Tibial artery (tissue), 4 donors: Measurements from ENCODE around the gene BCR.

Source experiments
- DNase-seq, 2 donors: peaks; one replicate each; pipeline ENCODE4 v3.0.0-alpha.2; 2019
- H3K27ac ChIP-seq, 2 donors: fragments of 200-600 bp; sonication (generic) in 1 of 2; 1 replicate in 1 of 2; 2 replicates in 1 of 2; pipeline ENCODE4 v1.5.1; 2018 to 2019; ENCODE audit warnings: mild to moderate bottlenecking in 1 of 2
- H3K27me3 ChIP-seq, 2 donors: fragments of 200-600 bp; sonication (generic) in 1 of 2; one replicate each; pipeline versions ENCODE4 v1.5.1 to v1.6.0; 2016 to 2019
- H3K36me3 ChIP-seq, 3 donors: fragments of 200-600 bp; sonication (generic) in 2 of 3; one replicate each; pipeline ENCODE4 v1.5.1; 2016 to 2019; ENCODE audit warnings: mild to moderate bottlenecking in 2 of 3
- H3K4me1 ChIP-seq, 4 donors: fragments of 200-600 bp; sonication (generic) in 2 of 4; 1 replicate in 3 of 4; 2 replicates in 1 of 4; pipeline ENCODE4 v1.5.1; 2016 to 2019
- H3K4me3 ChIP-seq, 2 donors: fragments of 200-600 bp; sonication (generic) in 1 of 2; 1 replicate in 1 of 2; 2 replicates in 1 of 2; pipeline ENCODE4 v1.5.1; 2018 to 2019; ENCODE audit warnings: mild to moderate bottlenecking in 2 of 2
- H3K9me3 ChIP-seq, 3 donors: fragments of 200-600 bp; sonication (generic) in 1 of 3; one replicate each; pipeline ENCODE4 v1.5.1; 2016 to 2019
- intact Hi-C: fragments of 100-400 bp; cut with DNase I; formaldehyde crosslinking; loops from one replicate; pipeline ENCODE4 v1.15.0; 2023; ENCODE audit warnings: low total_unique reads
- TF ChIP-seq, protein P1 (sequence below), 2 experiments: fragments of 200-600 bp in 1 of 2; fragments of 450-650 bp in 1 of 2; IDR thresholded peaks; one replicate each; pipeline ENCODE4 v1.5.1; 2017 to 2019; ENCODE audit warnings: antibody characterized with exemption in 2 of 2, mild to moderate bottlenecking in 1 of 2, moderate library complexity in 1 of 2

The BCR gene

DNA sequence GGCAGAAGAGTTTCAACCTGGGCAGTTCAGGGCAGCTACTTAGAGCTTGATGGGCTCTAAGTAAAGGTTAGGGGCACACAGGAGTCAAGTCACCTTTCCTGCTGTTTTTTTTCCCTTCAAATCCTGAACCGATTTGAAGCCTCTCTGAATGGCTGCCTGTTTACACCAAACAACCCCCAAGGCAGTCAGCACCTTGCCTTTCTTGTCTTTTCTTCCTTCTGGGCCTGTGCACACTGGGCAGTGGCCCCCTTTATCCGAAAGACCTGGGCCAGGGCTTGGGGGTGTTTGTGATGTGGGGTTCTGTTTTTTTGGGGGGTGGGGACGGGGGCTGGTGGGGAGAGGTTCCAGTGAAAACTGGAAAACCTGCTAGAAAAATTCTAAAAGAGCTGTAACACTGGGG is 42.8 kb upstream of the BCR start:
- DNase-seq: no peak
- H3K27me3 ChIP-seq: no peaks in the 10 kb centered on the region
- TF ChIP-seq, protein P1, sequence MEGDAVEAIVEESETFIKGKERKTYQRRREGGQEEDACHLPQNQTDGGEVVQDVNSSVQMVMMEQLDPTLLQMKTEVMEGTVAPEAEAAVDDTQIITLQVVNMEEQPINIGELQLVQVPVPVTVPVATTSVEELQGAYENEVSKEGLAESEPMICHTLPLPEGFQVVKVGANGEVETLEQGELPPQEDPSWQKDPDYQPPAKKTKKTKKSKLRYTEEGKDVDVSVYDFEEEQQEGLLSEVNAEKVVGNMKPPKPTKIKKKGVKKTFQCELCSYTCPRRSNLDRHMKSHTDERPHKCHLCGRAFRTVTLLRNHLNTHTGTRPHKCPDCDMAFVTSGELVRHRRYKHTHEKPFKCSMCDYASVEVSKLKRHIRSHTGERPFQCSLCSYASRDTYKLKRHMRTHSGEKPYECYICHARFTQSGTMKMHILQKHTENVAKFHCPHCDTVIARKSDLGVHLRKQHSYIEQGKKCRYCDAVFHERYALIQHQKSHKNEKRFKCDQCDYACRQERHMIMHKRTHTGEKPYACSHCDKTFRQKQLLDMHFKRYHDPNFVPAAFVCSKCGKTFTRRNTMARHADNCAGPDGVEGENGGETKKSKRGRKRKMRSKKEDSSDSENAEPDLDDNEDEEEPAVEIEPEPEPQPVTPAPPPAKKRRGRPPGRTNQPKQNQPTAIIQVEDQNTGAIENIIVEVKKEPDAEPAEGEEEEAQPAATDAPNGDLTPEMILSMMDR (IDR thresholded peaks at IDR 0.05): no peak
- H3K27ac ChIP-seq: no peak overlapping the region
- no peaks in the 10 kb centered on the region for H3K9me3 ChIP-seq
- intact Hi-C loops: no loop called here
- H3K4me3 ChIP-seq: no peak overlapping the region
- H3K36me3 ChIP-seq: no peaks in the 10 kb centered on the region
- peaks cover 0 to 13% (median 5%) of the 10 kb centered on the region in 4 donors for H3K4me1 ChIP-seq

DNA sequence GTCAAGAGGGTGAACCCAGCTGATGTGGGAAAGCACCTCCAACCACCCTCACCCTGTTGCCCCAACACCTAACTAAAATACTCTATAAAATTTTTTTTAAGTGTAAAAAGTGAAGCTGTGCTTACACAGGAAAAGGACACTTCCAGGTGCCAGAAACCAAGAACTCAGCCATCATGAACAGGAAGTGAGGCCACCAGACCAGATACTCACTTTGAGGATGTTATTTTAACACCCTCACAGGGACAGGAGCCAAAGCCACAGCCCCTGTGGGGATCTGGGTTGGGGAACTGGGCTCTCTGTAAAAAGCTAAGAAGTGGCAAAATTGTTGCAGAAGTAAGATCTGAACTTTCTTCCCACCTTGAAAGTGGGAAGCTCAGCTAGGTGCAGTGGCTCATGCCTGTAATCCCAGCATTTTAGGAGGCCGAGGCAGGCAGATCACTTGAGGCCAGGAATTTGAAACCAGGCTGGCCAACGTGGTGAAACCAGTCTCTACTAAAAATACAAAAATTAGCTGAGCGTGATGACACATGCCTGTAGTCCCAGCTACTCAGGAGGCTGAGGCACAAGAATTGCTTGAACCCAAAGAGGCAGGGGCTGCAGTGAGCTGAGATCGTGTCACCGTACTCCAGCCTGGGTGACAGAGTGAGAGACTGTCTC is 42.3 kb upstream of the BCR start:
- H3K4me1 ChIP-seq: peaks cover 0 to 14% (median 6%) of the 10 kb centered on the region in 4 donors
- DNase-seq: no peak
- intact Hi-C loops: no loop called here
- H3K27ac ChIP-seq: no peak overlapping the region
- no peaks in the 10 kb centered on the region for H3K27me3 ChIP-seq
- no peak overlapping the region for H3K4me3 ChIP-seq
- TF ChIP-seq, protein P1 (IDR thresholded peaks at IDR 0.05): no peak
- no peaks in the 10 kb centered on the region for H3K9me3 ChIP-seq
- no peaks in the 10 kb centered on the region for H3K36me3 ChIP-seq

DNA sequence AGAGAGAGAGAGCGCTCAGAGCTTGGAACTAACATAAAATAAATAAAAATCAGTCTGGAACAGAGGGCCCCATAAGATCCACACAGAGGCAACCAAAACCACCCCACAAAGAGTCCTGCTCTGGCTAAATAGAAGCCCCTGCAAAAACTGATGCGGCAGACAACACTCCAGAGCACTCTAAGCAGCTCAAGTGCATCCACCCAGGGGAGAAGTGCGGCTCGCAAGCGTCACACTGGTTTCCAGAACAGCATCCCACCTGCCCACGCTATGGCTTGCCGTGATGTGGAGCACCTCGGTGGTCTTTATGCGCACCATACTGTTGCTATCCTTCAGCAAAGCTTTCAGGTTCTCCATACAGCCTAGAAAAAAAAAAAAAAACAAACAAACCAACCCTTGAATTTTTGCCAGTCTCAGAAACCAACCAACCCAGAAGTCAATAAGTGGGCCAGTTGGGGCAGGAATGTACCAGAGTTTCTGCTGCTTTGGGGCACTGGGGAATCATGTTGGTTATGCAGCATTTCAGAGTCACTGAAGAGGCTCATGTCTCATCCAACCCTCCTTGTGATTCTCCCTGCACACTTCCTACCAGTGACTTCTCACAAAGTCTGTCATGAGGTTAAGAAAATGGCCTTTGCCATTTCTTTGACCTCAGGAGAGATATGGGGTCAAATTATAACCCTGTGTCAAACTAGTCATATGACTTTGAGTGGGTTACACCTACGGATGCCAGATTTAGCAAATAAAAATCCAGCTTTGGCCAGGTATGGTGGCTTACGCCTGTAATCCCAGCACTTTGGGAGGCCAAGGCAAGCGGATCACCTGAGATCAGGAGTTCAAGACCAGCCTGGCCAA is 41.5 kb upstream of the BCR start:
- intact Hi-C loops: no loop called here

DNA sequence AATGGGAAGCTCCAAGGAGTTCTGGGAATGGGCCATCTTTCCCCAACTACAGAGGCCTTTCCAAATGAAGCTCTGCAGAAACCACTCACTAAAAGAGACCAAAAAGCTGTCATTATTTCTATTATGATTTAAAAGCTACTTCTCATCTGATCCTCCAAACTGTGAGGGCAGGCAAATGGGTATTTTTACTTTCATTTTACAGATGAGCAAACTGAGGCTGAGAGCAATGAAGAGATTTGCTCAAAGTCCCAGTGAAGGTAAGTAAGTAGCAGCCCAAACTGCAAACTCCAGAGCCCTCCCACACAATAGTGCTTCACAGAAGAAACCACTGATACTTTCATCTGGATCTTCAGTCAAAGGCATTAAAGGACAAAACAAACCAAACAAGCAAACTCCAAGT is 39.9 kb upstream of the BCR start:
- intact Hi-C loops: no loop called here
- H3K4me3 ChIP-seq: no peak overlapping the region
- DNase-seq: no peak
- no peak overlapping the region for H3K27ac ChIP-seq
- no peaks in the 10 kb centered on the region for H3K36me3 ChIP-seq
- H3K27me3 ChIP-seq: no peaks in the 10 kb centered on the region
- TF ChIP-seq, protein P1 (IDR thresholded peaks at IDR 0.05): no peak
- H3K9me3 ChIP-seq: no peaks in the 10 kb centered on the region
- peaks cover 0 to 25% (median 14%) of the 10 kb centered on the region in 4 donors for H3K4me1 ChIP-seq

More for the DNA sequence above, 41.5 kb upstream of the BCR start:
- Histone ChIP-seq H3K27ac (no peak overlapping the region), H3K4me1 (peaks cover 0 to 14% (median 6%) of the 10 kb centered on the region in 4 donors), H3K9me3 (no peaks in the 10 kb centered on the region), H3K27me3 (no peaks in the 10 kb centered on the region), H3K4me3 (no peak overlapping the region), H3K36me3 (no peaks in the 10 kb centered on the region)
- no peak for DNase-seq
- TF ChIP-seq, protein P1 (IDR thresholded peaks at IDR 0.05): no peak

DNA sequence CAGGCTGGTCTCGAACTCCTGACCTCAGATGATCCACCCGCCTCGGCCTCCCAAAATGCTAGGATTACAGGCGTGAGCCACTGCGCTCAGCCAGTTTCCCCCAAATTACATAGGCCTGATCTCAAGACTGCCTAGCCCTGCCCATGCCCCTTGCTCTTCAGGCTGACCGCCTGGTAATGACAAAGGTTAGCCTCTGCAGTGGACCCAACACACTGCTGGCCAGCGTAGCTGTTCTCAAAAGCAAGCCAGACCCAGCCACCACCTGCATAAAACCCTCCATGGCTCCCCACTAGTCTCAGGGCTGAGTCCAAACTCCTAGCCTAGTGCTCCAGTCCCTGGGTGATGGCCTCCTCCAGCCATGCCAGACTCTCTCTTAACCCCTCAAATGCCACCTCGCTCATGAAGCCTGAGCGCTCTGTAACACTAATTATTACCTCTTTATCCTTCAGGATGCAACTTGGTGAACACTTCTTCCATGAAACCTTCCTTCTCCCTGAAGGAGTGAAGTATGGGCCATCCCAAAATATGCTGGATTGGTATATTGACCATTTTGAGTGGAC is 37.7 kb upstream of the BCR start:
- peaks cover 0 to 47% (median 19%) of the 10 kb centered on the region in 4 donors for H3K4me1 ChIP-seq
- H3K4me3 ChIP-seq: no peak overlapping the region
- no peak overlapping the region for H3K27ac ChIP-seq

More for the DNA sequence above, 37.7 kb upstream of the BCR start:
- DNase-seq: no peak
- intact Hi-C loops: no loop called here
- H3K36me3 ChIP-seq: no peaks in the 10 kb centered on the region
- H3K27me3 ChIP-seq: no peaks in the 10 kb centered on the region
- H3K9me3 ChIP-seq: no peaks in the 10 kb centered on the region
- TF ChIP-seq, protein P1 (IDR thresholded peaks at IDR 0.05): no peak
